Fibroblast of mammary gland (primary cell): Measurements from ENCODE around the gene CHST1.
A peak's percentile ranks its signal among the peaks of the same experiment; 100 is the strongest.

ENCODE experiments used
- DNase-seq: peaks from one replicate; pipeline ENCODE4 v3.0.0-alpha.2; 2010; ENCODE audit warnings: low read depth
- H3K4me3 ChIP-seq: 2 replicates; pipeline ENCODE4 v1.5.1; 2011; ENCODE audit warnings: low read depth, mild to moderate bottlenecking, low read length, moderate library complexity; ENCODE audit not compliant: control insufficient read depth
- CTCF ChIP-seq: conservative IDR thresholded peaks from 2 replicates; pipeline ENCODE4 v1.5.1; 2011; ENCODE audit warnings: low read depth, low read length, inconsistent platforms; ENCODE audit not compliant: control insufficient read depth, insufficient read depth

The CHST1 gene

GRCh38 chr11:45669956-45670355, 4.5 kb upstream of the CHST1 start:
- no peak overlapping the region for H3K4me3 ChIP-seq
- TF ChIP-seq CTCF: no peak
- DNase-seq: no peak

GRCh38 chr11:45669146-45669545, 3.7 kb upstream of the CHST1 start:
- no peak overlapping the region for H3K4me3 ChIP-seq
- DNase-seq: no peak
- no peak for TF ChIP-seq CTCF

GRCh38 chr11:45667929-45668680, 2.7 kb upstream of the CHST1 start:
- H3K4me3 ChIP-seq: no peak overlapping the region
- DNase-seq: no peak
- TF ChIP-seq CTCF: no peak

- no peak for TF ChIP-seq CTCF
- no peak overlapping the region for H3K4me3 ChIP-seq
- DNase-seq: no peak
These were observed 1.5 kb upstream of the CHST1 start for GRCh38 chr11:45666648-45667642.

- TF ChIP-seq CTCF: no peak
- peak; percentile 30 for DNase-seq
- H3K4me3 ChIP-seq: no peak overlapping the region
These were observed 668 bp upstream of the CHST1 start for GRCh38 chr11:45665933-45666647.
